Cardiac muscle cell (in vitro differentiated cells and primary cell): ENCODE results near the gene AQP12A. TPM values are rescaled to one million over a fixed set of nuclear protein-coding genes. Genes with fewer than 3 reads are reported as not detected.
"Not testable (repeated sequence)": the region's sequence is repeated elsewhere in the genome, so short reads cannot be mapped to it uniquely, and the experiment has no call there.

Source experiments
- DNase-seq, 2 donors: peaks; one replicate each; pipeline versions ENCODE4 v3.0.0 to v3.0.0-alpha.2; 2010 to 2017; ENCODE audit warnings: low read depth in 1 of 2, low spot score in 1 of 2
- H3K27ac ChIP-seq: fragments of 200-600 bp; sonication (generic); 2 replicates; pipeline ENCODE4 v1.5.1; 2016
- H3K27me3 ChIP-seq: fragments of 200-600 bp; sonication (generic); 2 replicates; pipeline ENCODE4 v1.6.0; 2016; ENCODE audit warnings: control low read depth
- H3K36me3 ChIP-seq: fragments of 200-600 bp; sonication (generic); 2 replicates; pipeline ENCODE4 v1.5.1; 2016; ENCODE audit warnings: control low read depth
- H3K4me1 ChIP-seq: fragments of 200-600 bp; sonication (generic); 2 replicates; pipeline ENCODE4 v1.8.1; 2017; ENCODE audit warnings: low read depth, mild to moderate bottlenecking, mixed run types
- H3K4me3 ChIP-seq: fragments of 200-600 bp; sonication (generic); 2 replicates; pipeline ENCODE4 v1.5.1; 2016; ENCODE audit warnings: mild to moderate bottlenecking
- H3K9me3 ChIP-seq: fragments of 200-600 bp; sonication (generic); 2 replicates; pipeline ENCODE4 v1.5.1; 2017; ENCODE audit warnings: low read depth, mild to moderate bottlenecking, control low read depth
- CTCF ChIP-seq: IDR thresholded peaks from 2 replicates; pipeline ENCODE4 v1.5.1; 2012; ENCODE audit warnings: low read depth, mild to moderate bottlenecking, low read length
- polyA plus RNA-seq: library from polyadenylated mRNA; unstranded; fragments of >200 nt; fragmentation: Nextera tagmentation; extraction: Ambion mirVana; gene quantifications from 2 replicates; pipeline ENCODE4 v1.2.1, GENCODE V29; 2016
- total RNA-seq: library from RNA; depleted of rRNA; stranded (reverse); fragments of >200 nt; gene quantifications from 2 replicates; pipeline ENCODE4 v1.2.3, GENCODE V29; 2016

Gene AQP12A
- total and polyA plus RNA-seq, 2 experiments from 2014 or later: not detected

GRCh38 chr2:240699835-240700234 lies 8.2 kb downstream of the AQP12A start:
- not testable (repeated sequence) for H3K27me3 ChIP-seq, H3K9me3 ChIP-seq, H3K27ac ChIP-seq, DNase-seq, H3K36me3 ChIP-seq, H3K4me3 ChIP-seq, H3K4me1 ChIP-seq

DNA sequence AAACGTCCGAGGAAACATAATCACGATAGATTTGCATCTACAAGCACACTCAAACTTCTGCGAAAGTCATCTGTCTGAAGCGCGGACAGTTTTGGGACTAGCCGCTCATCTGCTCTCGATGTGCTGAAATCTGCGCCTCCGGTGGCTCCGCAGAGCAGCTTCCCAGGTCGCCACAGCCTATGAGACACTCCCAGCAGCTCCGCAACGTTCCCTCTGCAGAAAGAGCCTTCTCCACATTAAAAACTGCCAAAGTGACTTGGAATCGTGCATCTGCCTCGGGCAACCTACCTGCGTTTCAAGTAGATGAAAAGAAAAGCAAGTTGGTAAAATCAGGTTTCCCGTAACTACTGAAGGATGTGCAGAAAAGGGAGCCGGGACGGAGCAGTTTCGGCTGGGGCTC lies 8.9 kb downstream of the AQP12A start:
- H3K9me3 ChIP-seq, H3K4me3 ChIP-seq, H3K36me3 ChIP-seq, DNase-seq, H3K27ac ChIP-seq, H3K4me1 ChIP-seq, H3K27me3 ChIP-seq: not testable (repeated sequence)

- no peak for TF ChIP-seq CTCF
- Histone ChIP-seq H3K36me3 (no peaks in the 10 kb centered on the region), H3K27me3 (no peaks in the 10 kb centered on the region), H3K9me3 (no peaks in the 10 kb centered on the region), H3K4me1 (no peaks in the 10 kb centered on the region), H3K4me3 (no peak overlapping the region), H3K27ac (no peak overlapping the region)
- no peak for DNase-seq
Observed at GRCh38 chr2:240701091-240701735, 9.5 kb downstream of the AQP12A start.

- Histone ChIP-seq H3K4me3 (no peak overlapping the region), H3K27me3 (no peaks in the 10 kb centered on the region), H3K27ac (no peak overlapping the region), H3K9me3 (no peaks in the 10 kb centered on the region), H3K4me1 (no peaks in the 10 kb centered on the region), H3K36me3 (no peaks in the 10 kb centered on the region)
- TF ChIP-seq CTCF: no peak
- DNase-seq: no peak
Observed at GRCh38 chr2:240701736-240702639, 10.3 kb downstream of the AQP12A start.

- Histone ChIP-seq H3K27me3 (no peaks in the 10 kb centered on the region), H3K9me3 (no peaks in the 10 kb centered on the region), H3K4me3 (no peak overlapping the region), H3K4me1 (no peaks in the 10 kb centered on the region), H3K27ac (no peak overlapping the region), H3K36me3 (no peaks in the 10 kb centered on the region)
- no peak for DNase-seq
- TF ChIP-seq CTCF: no peak
Observed at GRCh38 chr2:240702640-240703011, 11.0 kb downstream of the AQP12A start.

DNA sequence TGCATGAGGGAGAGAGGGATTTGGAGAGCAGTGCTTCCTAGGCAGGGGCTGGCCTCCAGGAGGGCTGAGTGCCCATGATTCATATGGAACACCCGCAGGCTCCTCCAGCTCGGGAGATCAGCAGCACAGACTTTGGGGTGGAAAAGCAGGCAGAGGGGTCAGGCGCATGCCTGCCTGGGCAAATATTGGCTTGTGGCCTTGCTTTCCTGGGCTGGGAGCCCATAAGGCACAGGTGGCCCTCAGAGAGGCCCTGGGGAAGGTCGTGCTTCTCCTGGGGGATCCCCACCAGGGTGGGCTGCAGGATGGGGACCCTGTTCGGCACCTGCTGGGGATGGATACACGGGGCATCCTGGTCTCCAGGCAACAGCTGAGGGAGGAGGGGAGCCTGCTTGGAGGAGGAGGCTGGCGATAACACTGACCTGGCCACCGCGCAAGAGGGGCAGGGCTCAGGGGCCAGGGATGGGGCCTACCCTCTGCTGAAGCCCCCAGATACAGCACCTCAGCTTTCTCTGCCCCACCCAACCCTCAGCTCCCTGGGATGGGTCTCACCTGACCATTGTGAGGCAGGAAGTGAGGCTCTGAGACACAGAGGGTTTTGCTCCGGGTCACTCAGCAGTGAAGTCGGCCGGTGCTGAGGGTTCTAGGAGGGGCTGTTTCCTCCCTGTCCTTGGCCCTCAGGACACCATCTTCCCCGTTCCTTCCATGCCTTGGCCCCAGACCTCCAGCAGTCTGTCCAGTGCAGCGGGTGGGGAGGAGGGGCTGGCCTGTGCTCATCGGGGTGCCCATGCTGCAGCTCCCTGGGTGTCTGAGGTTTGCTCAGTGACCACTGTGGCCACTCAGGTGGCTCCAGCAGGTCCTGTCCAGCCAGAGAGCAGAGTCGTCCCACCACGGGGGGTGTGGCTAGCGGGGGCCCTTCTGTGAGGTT lies 12.0 kb downstream of the AQP12A start:
- Histone ChIP-seq H3K36me3 (no peaks in the 10 kb centered on the region), H3K4me1 (no peaks in the 10 kb centered on the region), H3K27ac (no peak overlapping the region), H3K4me3 (no peak overlapping the region), H3K27me3 (no peaks in the 10 kb centered on the region), H3K9me3 (no peaks in the 10 kb centered on the region)
- no peak for DNase-seq
- TF ChIP-seq CTCF: no peak
